HG02884 (cell line): ENCODE results near the gene CREBL2.
"Not testable (repeated sequence)": the region's sequence is repeated elsewhere in the genome, so short reads cannot be mapped to it uniquely, and the experiment has no call there.

Experiments
- ATAC-seq: cut with Tn5 transposase; IDR thresholded peaks from one replicate; pipeline ENCODE4 v1.9.1; 2021; ENCODE audit warnings: mild to moderate bottlenecking, moderate library complexity; ENCODE audit not compliant: unreplicated experiment

The CREBL2 gene, protein sequence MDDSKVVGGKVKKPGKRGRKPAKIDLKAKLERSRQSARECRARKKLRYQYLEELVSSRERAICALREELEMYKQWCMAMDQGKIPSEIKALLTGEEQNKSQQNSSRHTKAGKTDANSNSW

GRCh38 chr12:12611512-12612306 is at the start of gene CREBL2:
Gene CREBL2 (plus strand): TSS chr12:12611876. CDS start chr12:12612173, 297 bp downstream.
- ATAC-seq: peak; percentile 72

- no peak for ATAC-seq
Measured at GRCh38 chr12:12562016-12562483, 49.6 kb upstream of the CREBL2 start.

DNA sequence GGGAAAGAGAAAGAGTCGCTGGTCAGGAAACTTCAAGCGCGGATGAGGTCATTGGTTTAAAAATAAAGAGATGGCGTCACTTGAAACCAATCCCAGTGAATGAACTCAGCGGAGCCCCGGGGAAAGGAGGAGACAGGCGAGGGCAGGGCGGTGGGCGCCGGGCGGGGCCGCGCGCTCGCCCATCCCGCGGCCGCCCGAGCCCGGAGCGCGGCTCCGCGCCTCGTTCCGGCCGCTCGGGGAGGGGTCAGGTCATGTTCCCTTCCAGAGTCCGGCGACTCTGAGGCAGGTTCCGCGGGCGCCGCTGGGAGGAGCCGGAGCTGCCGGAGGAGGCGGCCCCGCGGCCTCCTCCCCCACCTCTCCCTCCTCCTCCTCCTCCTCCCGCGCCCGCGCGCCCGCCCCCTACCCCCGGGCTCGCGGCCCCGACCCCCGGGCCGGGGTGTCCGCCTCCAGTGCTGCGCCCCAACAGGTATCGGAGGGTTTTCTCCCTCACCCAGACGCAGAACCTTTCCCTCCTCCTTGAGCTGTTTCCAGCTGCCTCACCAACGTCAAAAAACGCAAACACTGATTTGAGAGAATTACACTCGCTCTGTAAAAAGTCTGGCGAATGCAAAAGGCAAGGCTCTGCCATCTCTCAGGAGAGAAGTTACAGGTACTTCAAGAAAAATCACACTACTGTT is 49.0 kb upstream of the CREBL2 start, which contains the start of gene DUSP16:
TSS of gene DUSP16 (minus strand) at position 279 of the 677 bp plus-strand sequence. CDS start 41,765 bp downstream, outside the sequence.
- ATAC-seq: peak; percentile 68

- no peak for ATAC-seq
Measured at GRCh38 chr12:12563290-12563928, 48.3 kb upstream of the CREBL2 start.

GRCh38 chr12:12564911-12565310 is 46.8 kb upstream of the CREBL2 start:
- no peak for ATAC-seq

DNA sequence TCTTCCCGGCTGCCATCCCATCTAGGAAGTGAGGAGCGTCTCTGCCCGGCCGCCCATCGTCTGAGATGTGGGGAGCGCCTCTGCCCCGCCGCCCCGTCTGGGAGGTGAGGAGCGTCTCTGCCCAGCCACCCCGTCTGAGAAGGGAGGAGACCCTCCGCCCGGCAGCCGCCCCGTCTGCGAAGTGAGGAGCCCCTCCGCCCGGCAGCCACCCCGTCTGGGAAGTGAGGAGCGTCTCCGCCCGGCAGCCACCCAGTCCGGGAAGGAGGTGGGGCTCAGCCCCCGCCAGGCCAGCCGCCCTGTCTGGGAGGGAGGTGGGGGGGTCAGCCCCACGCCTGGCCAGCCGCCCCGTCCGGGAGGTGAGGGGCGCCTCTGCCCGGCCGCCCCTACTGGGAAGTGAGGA is 45.7 kb upstream of the CREBL2 start:
- not testable (repeated sequence) for ATAC-seq

GRCh38 chr12:12572659-12573058 is 39.0 kb upstream of the CREBL2 start:
- no peak for ATAC-seq

- no peak for ATAC-seq
Measured at GRCh38 chr12:12577786-12578185, 33.9 kb upstream of the CREBL2 start.

DNA sequence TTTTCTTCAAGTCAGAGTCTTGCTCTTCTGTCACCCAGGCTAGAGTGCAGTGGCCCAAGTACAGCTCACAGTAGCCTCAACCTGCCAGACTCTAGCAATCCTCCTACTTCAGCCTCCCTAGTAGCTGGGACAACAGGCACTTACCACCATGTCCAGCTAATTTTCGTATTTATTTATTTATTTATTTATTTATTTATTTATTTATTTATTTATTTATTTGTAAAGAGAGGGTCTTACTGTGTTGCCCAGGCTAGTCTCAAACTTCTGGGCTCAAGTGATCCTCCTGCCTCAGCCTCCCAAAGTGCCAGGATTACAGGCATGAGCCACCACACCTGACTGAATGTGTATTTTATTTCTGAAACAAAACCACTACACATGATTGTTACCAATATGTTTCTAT is 31.0 kb upstream of the CREBL2 start:
- ATAC-seq: not testable (repeated sequence)

- peak; percentile 37 for ATAC-seq
Measured at GRCh38 chr12:12582193-12582881, 29.3 kb upstream of the CREBL2 start.

GRCh38 chr12:12582895-12583303 is 28.8 kb upstream of the CREBL2 start:
- peak; percentile 86 for ATAC-seq

- ATAC-seq: no peak
Measured at GRCh38 chr12:12583510-12584178, 28.0 kb upstream of the CREBL2 start.

GRCh38 chr12:12585115-12585863 is 26.4 kb upstream of the CREBL2 start:
- no peak for ATAC-seq

- ATAC-seq: no peak
Measured at GRCh38 chr12:12586879-12587675, 24.6 kb upstream of the CREBL2 start.

DNA sequence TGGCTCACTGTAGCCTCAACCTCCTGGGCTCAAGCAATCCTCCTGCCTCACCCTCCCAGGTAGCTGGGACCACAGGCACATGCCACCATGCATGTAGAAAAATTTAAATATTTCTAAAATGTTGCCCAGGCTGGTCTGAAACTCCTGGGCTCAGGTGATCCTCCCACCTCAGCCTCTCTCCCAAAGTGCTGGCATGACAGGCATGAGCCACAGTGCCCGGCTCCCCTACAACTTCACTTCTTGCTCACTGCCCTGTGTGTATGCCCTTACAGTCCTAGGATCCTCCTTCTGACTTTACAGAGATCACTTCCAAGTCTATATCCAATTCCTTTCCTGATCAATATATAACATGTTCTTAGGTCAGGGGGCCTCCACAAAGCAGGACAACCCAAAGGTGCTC is 23.8 kb upstream of the CREBL2 start:
- no peak for ATAC-seq

- ATAC-seq: not testable (repeated sequence)
Measured at GRCh38 chr12:12588436-12588835, 23.2 kb upstream of the CREBL2 start.

DNA sequence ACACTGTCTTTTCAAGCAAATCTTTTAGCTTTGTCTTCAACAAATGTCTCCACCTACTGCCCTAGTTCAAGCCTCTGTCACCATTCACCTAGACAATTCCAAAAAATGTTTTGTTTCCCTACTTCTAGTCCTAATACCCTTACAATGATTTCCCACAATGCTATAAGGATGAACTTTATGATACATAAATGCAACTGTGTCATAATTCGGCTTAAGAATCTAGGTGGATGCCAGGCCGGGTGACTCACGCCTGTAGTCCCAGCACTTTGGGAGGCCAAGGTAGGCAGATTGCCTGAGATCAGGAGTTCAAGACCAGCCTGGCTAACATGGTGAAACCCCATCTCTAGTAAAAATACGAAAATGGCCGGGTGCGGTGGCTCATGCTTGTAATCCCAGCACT is 20.7 kb upstream of the CREBL2 start:
- ATAC-seq: no peak

DNA sequence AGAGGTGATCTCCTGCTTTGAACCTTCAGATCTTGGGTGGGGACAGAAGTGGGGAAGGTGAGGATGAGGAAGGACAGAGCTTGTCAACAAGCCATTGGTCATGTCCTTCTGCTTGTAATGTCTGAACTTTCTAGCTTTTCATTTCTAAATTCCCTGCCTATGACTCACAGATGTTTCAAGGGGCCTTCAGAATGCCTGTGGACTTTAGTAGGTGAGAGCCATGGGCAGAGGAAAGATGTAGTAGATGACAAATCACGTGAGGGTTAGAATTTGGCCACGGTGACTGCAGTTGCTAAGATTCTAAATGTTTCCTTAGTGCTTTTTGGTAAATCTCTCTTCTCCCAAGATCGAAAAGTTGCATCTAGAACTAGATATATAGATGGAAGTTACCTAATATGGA is 18.7 kb upstream of the CREBL2 start:
- ATAC-seq: no peak

DNA sequence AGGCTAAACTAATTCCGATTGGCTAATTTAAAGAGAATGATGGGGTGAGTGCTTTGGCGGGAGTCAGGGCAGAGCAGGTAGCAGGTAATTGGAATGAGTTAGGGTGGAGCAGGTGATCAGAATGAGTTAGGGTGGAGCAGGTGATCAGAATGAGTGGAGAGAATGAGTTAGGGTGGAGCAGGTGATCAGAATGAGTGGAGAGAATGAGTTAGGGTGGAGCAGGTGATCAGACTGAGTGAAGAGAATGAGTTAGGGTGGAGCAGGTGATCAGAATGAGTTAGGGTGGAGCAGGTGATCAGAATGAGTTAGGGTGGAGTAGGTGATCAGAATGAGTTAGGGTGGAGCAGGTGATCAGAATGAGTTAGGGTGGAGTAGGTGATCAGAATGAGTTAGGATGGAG is 15.7 kb upstream of the CREBL2 start:
- not testable (repeated sequence) for ATAC-seq
